GM23248 (cell line): ENCODE data around the gene OR10K1.

Source experiments
- EZH2 ChIP-seq: fragments of 200-600 bp; sonication (generic); IDR thresholded peaks from 2 replicates; pipeline ENCODE4 v1.6.1; 2018; ENCODE audit warnings: antibody characterized with exemption, mild to moderate bottlenecking; ENCODE audit not compliant: insufficient read depth, poor library complexity, severe bottlenecking
- EZH2phosphoT487 ChIP-seq: fragments of 200-600 bp; sonication (generic); IDR thresholded peaks from 2 replicates; pipeline ENCODE4 v1.6.1; 2018; ENCODE audit warnings: antibody characterized with exemption, moderate library complexity, mild to moderate bottlenecking, low read depth; ENCODE audit not compliant: insufficient read depth

DNA sequence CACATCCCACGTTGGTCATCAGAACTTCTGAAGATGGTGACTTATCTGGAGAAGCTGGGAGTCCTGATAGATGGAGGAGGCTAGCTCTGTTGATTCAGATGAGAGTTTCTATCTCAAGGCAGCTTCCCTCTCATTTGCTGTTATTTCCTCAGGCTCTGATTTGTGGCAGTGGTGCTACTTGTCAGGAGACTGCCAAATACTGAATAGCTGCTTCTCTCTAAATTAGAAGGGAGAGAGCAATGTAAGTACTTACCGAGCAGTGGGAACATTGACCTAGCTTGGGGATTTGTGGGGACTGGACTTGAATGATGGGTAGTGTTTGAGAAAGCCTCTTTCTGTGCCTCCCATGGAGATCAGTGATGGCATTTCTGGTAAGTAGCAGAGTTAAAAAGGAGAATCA, at the start of gene OR10K1:
- TF ChIP-seq EZH2 (no peak), EZH2phosphoT487 (no peak)
